ENCODE results near the gene KRT1.

Gene KRT1

GRCh38 chr12:52649066-52649465 is 31.1 kb downstream of the KRT1 start:
- Histone ChIP-seq H3K27ac (ENCODE audit: low read depth, low read length) (no peak overlapping the region), H3K9me2 (replicated peaks; ENCODE audit: control insufficient read depth, low read length) (no peaks in the 10 kb centered on the region), H3K79me2 (ENCODE audit: control insufficient read depth, low read length) (no peaks in the 10 kb centered on the region), H3F3A (ENCODE audit: control insufficient read depth, insufficient read depth) (no peaks in the 10 kb centered on the region), H3K4me2 (ENCODE audit: low read length) (no peak overlapping the region), H4K20me1 (ENCODE audit: control insufficient read depth, insufficient read depth, low read depth, low read length) (no peaks in the 10 kb centered on the region), H3K9me3 (ENCODE audit: control insufficient read depth, insufficient read depth, low read length) (no peaks in the 10 kb centered on the region), H3K36me3 (ENCODE audit: control insufficient read depth, low read length) (no peaks in the 10 kb centered on the region), H3K4me3 (ENCODE audit: low read length) (no peak overlapping the region), H3K27me3 (ENCODE audit: control insufficient read depth, low read length) (0 out of 2 replicates have a peak, but pooled peaks cover 3% of the 10 kb centered on the region), H3K4me1 (ENCODE audit: control insufficient read depth, low read length) (no peaks in the 10 kb centered on the region)
- TF ChIP-seq, protein P1, sequence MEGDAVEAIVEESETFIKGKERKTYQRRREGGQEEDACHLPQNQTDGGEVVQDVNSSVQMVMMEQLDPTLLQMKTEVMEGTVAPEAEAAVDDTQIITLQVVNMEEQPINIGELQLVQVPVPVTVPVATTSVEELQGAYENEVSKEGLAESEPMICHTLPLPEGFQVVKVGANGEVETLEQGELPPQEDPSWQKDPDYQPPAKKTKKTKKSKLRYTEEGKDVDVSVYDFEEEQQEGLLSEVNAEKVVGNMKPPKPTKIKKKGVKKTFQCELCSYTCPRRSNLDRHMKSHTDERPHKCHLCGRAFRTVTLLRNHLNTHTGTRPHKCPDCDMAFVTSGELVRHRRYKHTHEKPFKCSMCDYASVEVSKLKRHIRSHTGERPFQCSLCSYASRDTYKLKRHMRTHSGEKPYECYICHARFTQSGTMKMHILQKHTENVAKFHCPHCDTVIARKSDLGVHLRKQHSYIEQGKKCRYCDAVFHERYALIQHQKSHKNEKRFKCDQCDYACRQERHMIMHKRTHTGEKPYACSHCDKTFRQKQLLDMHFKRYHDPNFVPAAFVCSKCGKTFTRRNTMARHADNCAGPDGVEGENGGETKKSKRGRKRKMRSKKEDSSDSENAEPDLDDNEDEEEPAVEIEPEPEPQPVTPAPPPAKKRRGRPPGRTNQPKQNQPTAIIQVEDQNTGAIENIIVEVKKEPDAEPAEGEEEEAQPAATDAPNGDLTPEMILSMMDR (IDR thresholded peaks at IDR 0.05; ENCODE audit: low read depth, low read length, poor library complexity, severe bottlenecking): no peak
- TF ChIP-seq EZH2phosphoT487 (IDR thresholded peaks at IDR 0.05; ENCODE audit: borderline replicate concordance, low read length): no peak

DNA sequence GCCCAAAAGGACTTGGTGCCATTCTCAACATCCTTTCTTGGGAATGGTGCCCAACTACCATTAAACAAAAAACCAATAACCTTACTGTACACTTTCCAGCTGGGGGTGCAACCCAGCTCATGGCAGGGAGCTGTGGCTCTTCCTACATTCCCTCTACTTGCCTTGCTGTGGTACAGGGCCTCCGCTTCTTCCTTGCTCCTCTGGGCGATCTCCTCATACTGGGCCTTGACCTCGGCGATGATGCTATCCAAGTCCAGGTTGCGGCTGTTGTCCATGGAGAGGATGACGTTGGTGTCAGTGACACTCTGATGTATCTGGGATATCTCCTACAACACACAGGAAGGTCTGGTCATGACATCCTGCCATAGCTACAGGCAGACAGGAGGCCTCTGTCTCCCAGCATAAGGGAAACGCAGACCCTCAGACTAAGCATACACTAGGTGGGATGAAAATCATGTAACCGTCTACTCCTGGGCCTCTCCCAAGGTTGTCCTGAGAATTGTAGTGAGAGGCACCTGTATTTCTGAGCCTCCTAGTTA is 32.1 kb downstream of the KRT1 start:
- H3K36me3 ChIP-seq (ENCODE audit: control insufficient read depth, low read length): no peaks in the 10 kb centered on the region
- 0 out of 2 replicates have a peak, but pooled peaks cover 3% of the 10 kb centered on the region for H3K27me3 ChIP-seq (ENCODE audit: control insufficient read depth, low read length)
- H3K9me2 ChIP-seq (replicated peaks; ENCODE audit: control insufficient read depth, low read length): no peaks in the 10 kb centered on the region

GRCh38 chr12:52647601-52648000 is 32.6 kb downstream of the KRT1 start:
- Histone ChIP-seq H3K27me3 (ENCODE audit: control insufficient read depth, low read length) (0 out of 2 replicates have a peak, but pooled peaks cover 3% of the 10 kb centered on the region), H3K79me2 (ENCODE audit: control insufficient read depth, low read length) (no peaks in the 10 kb centered on the region), H3K36me3 (ENCODE audit: control insufficient read depth, low read length) (no peaks in the 10 kb centered on the region), H3K9me3 (ENCODE audit: control insufficient read depth, insufficient read depth, low read length) (no peaks in the 10 kb centered on the region), H3K4me2 (ENCODE audit: low read length) (no peak overlapping the region), H3K4me1 (ENCODE audit: control insufficient read depth, low read length) (no peaks in the 10 kb centered on the region), H3K27ac (ENCODE audit: low read depth, low read length) (no peak overlapping the region), H3K4me3 (ENCODE audit: low read length) (no peak overlapping the region), H3F3A (ENCODE audit: control insufficient read depth, insufficient read depth) (no peaks in the 10 kb centered on the region), H3K9me2 (replicated peaks; ENCODE audit: control insufficient read depth, low read length) (no peaks in the 10 kb centered on the region), H4K20me1 (ENCODE audit: control insufficient read depth, insufficient read depth, low read depth, low read length) (no peaks in the 10 kb centered on the region)
- TF ChIP-seq EZH2phosphoT487 (IDR thresholded peaks at IDR 0.05; ENCODE audit: borderline replicate concordance, low read length): no peak
- TF ChIP-seq, protein P1 (IDR thresholded peaks at IDR 0.05; ENCODE audit: low read depth, low read length, poor library complexity, severe bottlenecking): no peak

More for the DNA sequence above, 32.1 kb downstream of the KRT1 start:
- Histone ChIP-seq H3K4me1 (ENCODE audit: control insufficient read depth, low read length) (no peaks in the 10 kb centered on the region), H4K20me1 (ENCODE audit: control insufficient read depth, insufficient read depth, low read depth, low read length) (no peaks in the 10 kb centered on the region), H3K4me2 (ENCODE audit: low read length) (no peak overlapping the region), H3F3A (ENCODE audit: control insufficient read depth, insufficient read depth) (no peaks in the 10 kb centered on the region), H3K4me3 (ENCODE audit: low read length) (no peak overlapping the region), H3K79me2 (ENCODE audit: control insufficient read depth, low read length) (no peaks in the 10 kb centered on the region), H3K27ac (ENCODE audit: low read depth, low read length) (no peak overlapping the region), H3K9me3 (ENCODE audit: control insufficient read depth, insufficient read depth, low read length) (no peaks in the 10 kb centered on the region)
- no peak for TF ChIP-seq EZH2phosphoT487 (IDR thresholded peaks at IDR 0.05; ENCODE audit: borderline replicate concordance, low read length)
- TF ChIP-seq, protein P1 (IDR thresholded peaks at IDR 0.05; ENCODE audit: low read depth, low read length, poor library complexity, severe bottlenecking): no peak

Data from DOHH2 (cell line).